ENCODE measurements around the gene NEURL3. TPM values are rescaled to one million over a fixed set of nuclear protein-coding genes. Genes with fewer than 3 reads are reported as not detected.

NEURL3 gene
- total and polyA plus RNA-seq, 2 of the 4 experiments (the other 2 are of a cell fraction), result not detected

- dilution Hi-C loops (cut with HindIII; ENCODE audit: low sequenced_read_pairs, unreplicated experiment) (no loop called here), intact Hi-C loops (cut with micrococcal nuclease) (no loop called here), in situ Hi-C loops (cut with MboI; ENCODE audit: low sequenced_read_pairs) (no loop called here)
- H2AK5ac ChIP-seq (ENCODE audit: low read depth, low read length), result no peak overlapping the region
- no peak overlapping the region for H3K23ac ChIP-seq (ENCODE audit: low read depth, low read length)
- no peak for ATAC-seq (ENCODE audit: low read depth)
- POLR2A ChIA-PET (ENCODE audit: unreplicated experiment), result no interaction called here
- H3K18ac ChIP-seq (ENCODE audit: low read depth, low read length), result no peak overlapping the region
- H3K27me3 ChIP-seq (ENCODE audit: control insufficient read depth, insufficient read depth, low read length), result peaks cover 14% of the 10 kb centered on the region
- H4K8ac ChIP-seq (ENCODE audit: low read depth in 2 of 2, low read length in 2 of 2), result no peak overlapping the region
- H3K9me3 ChIP-seq (ENCODE audit: control insufficient read depth, insufficient read depth, low read length), result no peaks in the 10 kb centered on the region
- no peaks in the 10 kb centered on the region for H3K36me3 ChIP-seq (ENCODE audit: control insufficient read depth, insufficient read depth, low read length)
- H4K20me1 ChIP-seq (ENCODE audit: insufficient read depth, low read length), result no peaks in the 10 kb centered on the region
- H2BK120ac ChIP-seq (ENCODE audit: low read depth, low read length), result no peak overlapping the region
- H3K9me1 ChIP-seq (ENCODE audit: insufficient read depth, low read length), result no peaks in the 10 kb centered on the region
- BruUV-seq (replicated peaks), result no TSS peak
- no peak overlapping the region for H4K91ac ChIP-seq (ENCODE audit: insufficient read depth, low read depth, low read length)
- no peak overlapping the region for H2AK9ac ChIP-seq (replicated peaks; ENCODE audit: low read depth, low read length, poor library complexity)
- H2AFZ ChIP-seq (replicated peaks; ENCODE audit: low read length, poor library complexity), result no peak overlapping the region
- no peak overlapping the region for H3K4ac ChIP-seq (ENCODE audit: low read depth, low read length)
- no peak overlapping the region for H3K4me2 ChIP-seq (ENCODE audit: low read depth, low read length)
- CTCF ChIA-PET, result no interaction called here
- TF ChIP-seq BHLHE40 (IDR thresholded peaks at IDR 0.05; ENCODE audit: low read depth, low read length) (no peak), RAD21 (IDR thresholded peaks at IDR 0.05; ENCODE audit: low read length) (no peak), FOS (IDR thresholded peaks at IDR 0.05; ENCODE audit: low read depth, low read length) (no peak), POLR2A (IDR thresholded peaks at IDR 0.05; ENCODE audit: low read depth, low read length) (no peak), MAZ (IDR thresholded peaks at IDR 0.05; ENCODE audit: borderline replicate concordance, low read depth, low read length) (no peak), RCOR1 (IDR thresholded peaks at IDR 0.05; ENCODE audit: insufficient replicate concordance, low read length) (no peak)
- H2BK20ac ChIP-seq (ENCODE audit: low read depth, low read length), result no peak overlapping the region
- H2BK5ac ChIP-seq (ENCODE audit: low read depth, low read length, poor library complexity, severe bottlenecking), result no peak overlapping the region
- no peak overlapping the region for H3K56ac ChIP-seq (ENCODE audit: extremely low read depth, insufficient read depth, low read length)
- WGBS, 2 experiments (ENCODE audit: extremely low coverage in 2 of 2, insufficient read length in 1 of 2), result no CpG with 5 or more reads among the region's 2 CpGs
- H3K4me1 ChIP-seq (ENCODE audit: control insufficient read depth, insufficient read depth, low read length), result no peaks in the 10 kb centered on the region
- H4K5ac ChIP-seq (ENCODE audit: low read depth, low read length), result no peak overlapping the region
- DNase-seq, result no peak
- no peak overlapping the region for H2BK15ac ChIP-seq (ENCODE audit: low read depth, low read length)
- no peak overlapping the region for H3K27ac ChIP-seq (ENCODE audit: insufficient read depth, low read length)
- no peak overlapping the region for H3K14ac ChIP-seq (replicated peaks; ENCODE audit: low read depth, low read length)
- no peak overlapping the region for H3K9ac ChIP-seq (ENCODE audit: low read depth, low read length)
- H3K79me1 ChIP-seq (ENCODE audit: low read depth in 1 of 2, low read length in 2 of 2), result no peaks in the 10 kb centered on the region
- H3K4me3 ChIP-seq (ENCODE audit: insufficient read depth, low read depth, low read length), result no peak overlapping the region
Measured at GRCh38 chr2:96449174-96449573, 56.0 kb downstream of the NEURL3 start.
